Glutamatergic neuron (in vitro differentiated cells): ENCODE measurements around the gene DHPS. TPM values are rescaled to one million over a fixed set of nuclear protein-coding genes. Genes with fewer than 3 reads are reported as not detected.

Source experiments
- DNase-seq: peaks from one replicate; pipeline ENCODE4 v3.0.0; 2022
- H3K27ac Mint-ChIP-seq: one replicate; pipeline ENCODE4 v1.8.0; 2020; ENCODE audit warnings: mild to moderate bottlenecking, mixed read lengths, inconsistent platforms; ENCODE audit not compliant: unreplicated experiment
- H3K27me3 Mint-ChIP-seq: one replicate; pipeline ENCODE4 v1.8.0; 2020; ENCODE audit warnings: mild to moderate bottlenecking, moderate library complexity, mixed read lengths, inconsistent platforms; ENCODE audit not compliant: unreplicated experiment
- H3K36me3 Mint-ChIP-seq: one replicate; pipeline ENCODE4 v1.8.0; 2020; ENCODE audit warnings: mild to moderate bottlenecking, mixed read lengths, inconsistent platforms; ENCODE audit not compliant: unreplicated experiment
- H3K4me1 Mint-ChIP-seq: one replicate; pipeline ENCODE4 v1.8.0; 2020; ENCODE audit warnings: mild to moderate bottlenecking, low read depth, mixed read lengths, inconsistent platforms; ENCODE audit not compliant: unreplicated experiment
- H3K4me3 Mint-ChIP-seq: one replicate; pipeline ENCODE4 v1.8.0; 2020; ENCODE audit warnings: mild to moderate bottlenecking, mixed read lengths, inconsistent platforms; ENCODE audit not compliant: unreplicated experiment
- H3K9me3 Mint-ChIP-seq: one replicate; pipeline ENCODE4 v1.8.0; 2020; ENCODE audit warnings: mild to moderate bottlenecking, moderate library complexity, mixed read lengths, inconsistent platforms; ENCODE audit not compliant: unreplicated experiment
- total RNA-seq: library from RNA; stranded (reverse); fragmentation: NEBNext Ultra II Directional; extraction: Animal tissue kit (Norgen Biotek cat#: 25700); gene quantifications from one replicate; pipeline ENCODE4 v1.2.1, GENCODE V29; 2021; ENCODE audit not compliant: unreplicated experiment
- TF ChIP-seq, protein P1 (sequence below): fragments of 200-600 bp; sonication (generic); IDR thresholded peaks from one replicate; pipeline ENCODE4 v1.5.0; 2021; ENCODE audit not compliant: partially characterized antibody, unreplicated experiment

The DHPS gene
- total RNA-seq, 1 donor from 2014 or later: 116 TPM

DNA sequence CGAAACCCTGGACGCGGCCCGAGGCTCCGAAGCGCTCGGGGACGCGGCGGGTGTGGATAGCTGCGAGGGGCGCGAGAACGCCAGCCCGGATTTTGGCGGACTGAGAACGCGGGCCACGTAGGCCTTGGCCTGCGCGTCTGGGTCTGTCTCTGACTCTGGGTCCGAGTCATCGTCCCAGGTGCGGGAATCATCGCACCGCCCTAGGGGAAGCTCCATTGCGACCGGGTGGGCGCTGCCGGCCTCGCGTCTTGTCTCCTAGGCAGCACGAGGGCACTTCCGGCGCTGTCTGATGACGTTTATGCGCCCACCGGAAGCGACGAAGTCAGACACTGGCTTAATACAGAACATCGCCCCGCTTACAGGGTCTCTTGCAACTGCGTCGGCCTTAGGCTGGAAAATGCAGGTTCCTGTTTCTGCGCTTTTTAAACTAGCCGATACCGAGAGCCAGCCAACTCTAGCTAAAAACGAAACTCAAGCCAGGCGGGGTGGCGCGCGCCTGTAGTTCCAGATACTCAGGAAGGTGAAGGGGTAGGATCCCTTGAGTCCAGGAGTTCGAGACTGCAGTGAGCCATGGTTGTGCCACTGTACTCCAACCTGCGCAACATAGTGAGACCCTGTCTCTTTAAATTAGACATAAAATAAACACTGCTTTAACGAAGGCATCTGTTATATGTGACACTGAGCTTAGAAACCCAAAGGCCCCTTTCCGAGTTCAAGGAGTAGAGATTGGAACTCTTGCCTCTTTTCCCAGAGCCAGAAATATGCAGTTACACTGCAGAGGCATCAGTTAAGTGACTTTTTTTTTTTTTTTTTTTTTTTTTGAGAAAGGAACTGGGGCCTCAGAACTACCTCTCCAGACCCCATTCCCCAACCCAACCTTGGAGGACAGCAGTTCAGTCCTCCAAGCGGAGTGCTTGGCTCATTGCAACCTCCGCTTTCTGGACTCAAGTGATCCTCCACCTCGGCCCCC is 15.0 kb upstream of the DHPS start, which contains the start of gene FBXW9:
Gene FBXW9 (minus strand): TSS at position 266 of the 970 bp plus-strand sequence. CDS start 50 bp downstream, at position 216.
- Mint-ChIP-seq H3K36me3 (no peaks in the 10 kb centered on the region), H3K27ac (peak within 1 kb of the TSS; percentile 88), H3K9me3 (peaks cover 7% of the 10 kb centered on the region), H3K4me3 (peak within 1 kb of the TSS; percentile 90), H3K27me3 (peaks cover 2% of the 10 kb centered on the region), H3K4me1 (no peaks in the 10 kb centered on the region)
- DNase-seq: peak; percentile 98
- TF ChIP-seq, protein P1, sequence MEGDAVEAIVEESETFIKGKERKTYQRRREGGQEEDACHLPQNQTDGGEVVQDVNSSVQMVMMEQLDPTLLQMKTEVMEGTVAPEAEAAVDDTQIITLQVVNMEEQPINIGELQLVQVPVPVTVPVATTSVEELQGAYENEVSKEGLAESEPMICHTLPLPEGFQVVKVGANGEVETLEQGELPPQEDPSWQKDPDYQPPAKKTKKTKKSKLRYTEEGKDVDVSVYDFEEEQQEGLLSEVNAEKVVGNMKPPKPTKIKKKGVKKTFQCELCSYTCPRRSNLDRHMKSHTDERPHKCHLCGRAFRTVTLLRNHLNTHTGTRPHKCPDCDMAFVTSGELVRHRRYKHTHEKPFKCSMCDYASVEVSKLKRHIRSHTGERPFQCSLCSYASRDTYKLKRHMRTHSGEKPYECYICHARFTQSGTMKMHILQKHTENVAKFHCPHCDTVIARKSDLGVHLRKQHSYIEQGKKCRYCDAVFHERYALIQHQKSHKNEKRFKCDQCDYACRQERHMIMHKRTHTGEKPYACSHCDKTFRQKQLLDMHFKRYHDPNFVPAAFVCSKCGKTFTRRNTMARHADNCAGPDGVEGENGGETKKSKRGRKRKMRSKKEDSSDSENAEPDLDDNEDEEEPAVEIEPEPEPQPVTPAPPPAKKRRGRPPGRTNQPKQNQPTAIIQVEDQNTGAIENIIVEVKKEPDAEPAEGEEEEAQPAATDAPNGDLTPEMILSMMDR: no peak

DNA sequence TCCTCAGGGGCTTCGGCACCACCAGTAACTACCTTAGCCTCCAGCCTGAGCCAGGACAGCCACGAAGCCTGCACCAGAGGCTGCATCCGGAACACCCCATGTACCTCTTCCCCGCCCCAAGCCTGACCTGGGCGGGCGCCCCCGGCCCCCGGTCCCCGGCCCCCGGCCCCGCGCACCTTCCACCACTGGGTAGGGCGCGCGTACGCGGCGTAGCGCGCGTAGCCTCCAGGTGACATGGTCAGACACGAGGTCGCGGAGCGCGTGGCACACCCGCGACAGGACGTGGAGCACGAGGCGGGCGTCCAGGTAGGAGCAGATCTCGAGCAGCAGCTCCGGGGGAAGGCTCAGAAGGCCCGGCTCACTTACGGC is 14.3 kb upstream of the DHPS start:
- TF ChIP-seq, protein P1: no peak
- peak overlapping the region; percentile 90 for H3K4me3 Mint-ChIP-seq
- no peak for DNase-seq
- H3K4me1 Mint-ChIP-seq: no peaks in the 10 kb centered on the region
- H3K27ac Mint-ChIP-seq: no peak overlapping the region
- peaks cover 7% of the 10 kb centered on the region for H3K9me3 Mint-ChIP-seq
- H3K27me3 Mint-ChIP-seq: peaks cover 2% of the 10 kb centered on the region
- H3K36me3 Mint-ChIP-seq: no peaks in the 10 kb centered on the region

DNA sequence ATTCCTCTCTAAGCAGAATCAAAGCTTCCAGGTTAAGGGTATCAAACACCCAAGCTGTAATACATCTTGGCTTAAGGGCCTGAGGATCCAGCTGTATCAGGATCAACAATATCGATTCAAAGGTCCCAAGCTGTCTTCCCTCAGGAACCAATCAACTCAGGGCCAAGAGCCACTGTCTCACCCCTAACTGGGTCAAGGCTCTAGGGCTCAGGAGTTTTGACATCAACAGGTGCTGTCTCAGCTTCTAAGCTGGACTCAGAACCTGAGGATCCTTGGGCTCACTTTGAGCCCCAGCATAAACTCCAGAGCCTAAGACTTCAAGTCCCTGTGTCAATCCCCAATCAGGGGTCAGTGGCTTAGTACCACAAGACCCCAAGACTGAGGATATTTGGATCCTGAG is 13.8 kb upstream of the DHPS start:
- TF ChIP-seq, protein P1: no peak
- no peak for DNase-seq
- Mint-ChIP-seq H3K27ac (no peak overlapping the region), H3K36me3 (no peaks in the 10 kb centered on the region), H3K27me3 (peaks cover 2% of the 10 kb centered on the region), H3K4me1 (no peaks in the 10 kb centered on the region), H3K9me3 (peaks cover 7% of the 10 kb centered on the region), H3K4me3 (peak overlapping the region; percentile 73)

DNA sequence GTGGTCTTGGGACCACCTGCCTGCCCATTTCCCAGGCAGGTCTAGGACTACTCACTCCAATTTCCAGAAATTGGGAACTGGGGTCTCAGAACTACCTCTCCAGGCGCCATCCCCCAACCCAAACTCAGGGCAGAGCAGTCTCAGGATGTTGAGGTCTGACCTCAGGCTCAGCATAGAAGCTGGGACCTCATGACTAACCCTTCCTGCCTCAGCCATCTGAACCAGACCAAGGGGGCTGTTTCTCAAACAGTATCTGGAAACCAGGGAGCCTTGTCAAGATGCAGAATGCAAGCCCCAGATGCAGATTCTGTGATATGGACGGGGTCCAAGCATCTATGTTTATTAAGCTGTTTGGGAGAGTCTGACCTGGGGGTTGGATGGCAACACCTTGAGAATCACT is 13.4 kb upstream of the DHPS start:
- TF ChIP-seq, protein P1: no peak
- Mint-ChIP-seq H3K4me1 (no peaks in the 10 kb centered on the region), H3K9me3 (peaks cover 7% of the 10 kb centered on the region), H3K27ac (no peak overlapping the region), H3K4me3 (no peak overlapping the region), H3K27me3 (peaks cover 2% of the 10 kb centered on the region), H3K36me3 (no peaks in the 10 kb centered on the region)
- DNase-seq: no peak

DNA sequence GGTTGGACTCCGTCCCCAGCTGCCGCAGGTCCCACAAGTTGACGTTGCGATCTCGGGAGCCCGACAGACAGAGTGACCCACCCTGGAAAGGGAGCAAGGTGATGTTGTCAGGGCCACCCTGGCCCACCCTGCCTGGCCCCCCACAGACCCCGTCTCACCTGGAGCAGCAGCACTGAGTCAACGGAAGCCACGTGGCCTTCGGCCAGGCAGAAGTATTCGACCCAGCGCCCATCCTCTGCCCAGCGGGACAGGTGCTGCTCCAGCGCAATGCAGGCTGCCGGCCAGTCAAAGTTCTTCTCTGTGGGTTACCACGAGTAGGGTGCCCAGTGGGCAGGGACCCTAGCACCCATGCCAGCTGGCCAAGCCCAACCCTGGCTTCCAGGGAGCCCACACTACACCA is 13.0 kb upstream of the DHPS start:
- TF ChIP-seq, protein P1: no peak
- no peak overlapping the region for H3K4me3 Mint-ChIP-seq
- DNase-seq: no peak
- peaks cover 7% of the 10 kb centered on the region for H3K9me3 Mint-ChIP-seq
- no peaks in the 10 kb centered on the region for H3K36me3 Mint-ChIP-seq
- no peaks in the 10 kb centered on the region for H3K4me1 Mint-ChIP-seq
- H3K27me3 Mint-ChIP-seq: peaks cover 2% of the 10 kb centered on the region
- no peak overlapping the region for H3K27ac Mint-ChIP-seq
